HG03280 (cell line): ENCODE data around the gene RRP12.

Experiments
- ATAC-seq: cut with Tn5 transposase; IDR thresholded peaks from one replicate; pipeline ENCODE4 v1.9.1; 2021; ENCODE audit warnings: mild to moderate bottlenecking, moderate library complexity; ENCODE audit not compliant: unreplicated experiment

RRP12 gene

GRCh38 chr10:97319671-97320479 lies 81.3 kb downstream of the RRP12 start:
- peak; percentile 30 for ATAC-seq

- peak; percentile 80 for ATAC-seq
Measured at GRCh38 chr10:97318772-97319651, 82.1 kb downstream of the RRP12 start, which contains the start of gene FRAT1. TSS of gene FRAT1 (plus strand) at chr10:97319271. CDS start at chr10:97319454, 183 bp downstream.

- ATAC-seq, result no peak
Measured at GRCh38 chr10:97314671-97315070, 86.5 kb downstream of the RRP12 start.

- ATAC-seq, result no peak
Measured at GRCh38 chr10:97312897-97313296, 88.2 kb downstream of the RRP12 start.

GRCh38 chr10:97311111-97311626 lies 90.0 kb downstream of the RRP12 start:
- ATAC-seq, result no peak

GRCh38 chr10:97307866-97308780 lies 93.0 kb downstream of the RRP12 start:
- ATAC-seq, result no peak

GRCh38 chr10:97307441-97307840 lies 93.7 kb downstream of the RRP12 start:
- no peak for ATAC-seq
